Measurements from ENCODE around the gene PAX2.

Gene PAX2

GRCh38 chr10:100825325-100825875, 80.0 kb downstream of the PAX2 start:
- DNase-seq: no peak

GRCh38 chr10:100826031-100826651, 80.8 kb downstream of the PAX2 start:
- DNase-seq: no peak

GRCh38 chr10:100826661-100826982, 81.2 kb downstream of the PAX2 start:
- no peak for DNase-seq

GRCh38 chr10:100826983-100827818, 81.8 kb downstream of the PAX2 start:
- DNase-seq: peak; percentile 56

- peak; percentile 75 for DNase-seq
Measured at GRCh38 chr10:100827819-100828737, 82.7 kb downstream of the PAX2 start.

- DNase-seq: peak; percentile 29
Measured at GRCh38 chr10:100828738-100829096, 83.3 kb downstream of the PAX2 start.

GRCh38 chr10:100829097-100829870, 83.9 kb downstream of the PAX2 start:
- DNase-seq: no peak

GRCh38 chr10:100829933-100830727, 84.7 kb downstream of the PAX2 start:
- no peak for DNase-seq

GRCh38 chr10:100830728-100831111, 85.3 kb downstream of the PAX2 start:
- DNase-seq: no peak

- no peak for DNase-seq
Measured at GRCh38 chr10:100831742-100832141, 86.4 kb downstream of the PAX2 start.

GRCh38 chr10:100835810-100836209, 90.4 kb downstream of the PAX2 start:
- no peak for DNase-seq

GRCh38 chr10:100836891-100837290, 91.5 kb downstream of the PAX2 start:
- DNase-seq: no peak

GRCh38 chr10:100837300-100837699, 91.9 kb downstream of the PAX2 start:
- no peak for DNase-seq

- peak; percentile 71 for DNase-seq
Measured at GRCh38 chr10:100838986-100839385, 93.6 kb downstream of the PAX2 start.

- DNase-seq: no peak
Measured at GRCh38 chr10:100841528-100841927, 96.1 kb downstream of the PAX2 start.

- no peak for DNase-seq
Measured at GRCh38 chr10:100847440-100847839, 102.1 kb downstream of the PAX2 start.

- DNase-seq: no peak
Measured at GRCh38 chr10:100848770-100849169, 103.4 kb downstream of the PAX2 start.

- DNase-seq: peak; percentile 59
Measured at GRCh38 chr10:100858261-100858660, 112.9 kb downstream of the PAX2 start.

GRCh38 chr10:100858747-100859483, 113.5 kb downstream of the PAX2 start:
- DNase-seq: no peak

- DNase-seq: no peak
Measured at GRCh38 chr10:100859484-100859763, 114.0 kb downstream of the PAX2 start.

- no peak for DNase-seq
Measured at GRCh38 chr10:100863433-100863832, 118.1 kb downstream of the PAX2 start.
